CD14-positive monocyte (primary cell): ENCODE data around the gene LRP1. TPM values are rescaled to one million over a fixed set of nuclear protein-coding genes. Genes with fewer than 3 reads are reported as not detected.
A peak's percentile ranks its signal among the peaks of the same experiment; 100 is the strongest.

Experiments
- DNase-seq, 3 donors: peaks; one replicate each; pipeline ENCODE4 v3.0.0-alpha.2; 2011 to 2022
- H2AFZ ChIP-seq: 2 replicates; pipeline ENCODE4 v1.6.0; 2012; ENCODE audit warnings: mild to moderate bottlenecking, low read depth, low read length, inconsistent platforms; ENCODE audit not compliant: insufficient read depth, poor library complexity, severe bottlenecking
- H3K27ac ChIP-seq, 2 donors: 1 replicate in 1 of 2; 2 replicates in 1 of 2; pipeline ENCODE4 v1.5.1; 2012 to 2013; ENCODE audit warnings: low read length in 2 of 2, control low read depth in 1 of 2, inconsistent platforms in 1 of 2, low read depth in 1 of 2, mild to moderate bottlenecking in 1 of 2
- H3K27me3 ChIP-seq, 2 donors: one replicate each; pipeline versions ENCODE4 v1.6.0 to v1.6.1; 2011 to 2013; ENCODE audit warnings: low read length in 2 of 2; ENCODE audit not compliant: control insufficient read depth in 2 of 2, insufficient read depth in 2 of 2
- H3K36me3 ChIP-seq, 2 donors: replicated peaks in 1 of 2; 1 replicate in 1 of 2; 2 replicates in 1 of 2; pipeline versions ENCODE4 v1.5.1 to v1.6.1; 2012 to 2013; ENCODE audit warnings: low read length in 2 of 2, control low read depth in 1 of 2, inconsistent platforms in 1 of 2, mild to moderate bottlenecking in 1 of 2; ENCODE audit not compliant: insufficient read depth in 2 of 2, control insufficient read depth in 1 of 2
- H3K4me1 ChIP-seq, 2 donors: 1 replicate in 1 of 2; 2 replicates in 1 of 2; pipeline versions ENCODE4 v1.5.1 to v1.6.1; 2012 to 2013; ENCODE audit warnings: low read length in 2 of 2, control low read depth in 1 of 2, inconsistent platforms in 1 of 2, mild to moderate bottlenecking in 1 of 2, moderate library complexity in 1 of 2; ENCODE audit not compliant: insufficient read depth in 2 of 2, control insufficient read depth in 1 of 2
- H3K4me2 ChIP-seq: replicated peaks from 2 replicates; pipeline ENCODE3; 2012; ENCODE audit warnings: low read length, moderate library complexity, mild to moderate bottlenecking; ENCODE audit not compliant: poor library complexity, severe bottlenecking; ENCODE audit errors: extremely low read depth
- H3K4me3 ChIP-seq, 3 experiments: fragments of 200-600 bp in 1 of 3; sonication (generic) in 1 of 3; replicated peaks in 1 of 3; 1 replicate in 2 of 3; 2 replicates in 1 of 3; pipeline ENCODE4 v1.5.1; 2011 to 2013; ENCODE audit warnings: low read length in 3 of 3, mild to moderate bottlenecking in 3 of 3, control low read depth in 2 of 3, low read depth in 2 of 3, inconsistent platforms in 1 of 3, moderate library complexity in 1 of 3
- H3K79me2 ChIP-seq: 2 replicates; pipeline ENCODE4 v1.6.0; 2012; ENCODE audit warnings: mild to moderate bottlenecking, control low read depth, inconsistent platforms, low read length, moderate library complexity; ENCODE audit not compliant: insufficient read depth
- H3K9ac ChIP-seq: 2 replicates; pipeline ENCODE4 v1.6.0; 2017; ENCODE audit warnings: low read length, mild to moderate bottlenecking; ENCODE audit not compliant: insufficient read depth, poor library complexity, severe bottlenecking
- H3K9me3 ChIP-seq, 2 donors: replicated peaks in 1 of 2; 1 replicate in 1 of 2; 2 replicates in 1 of 2; pipeline versions ENCODE4 v1.5.1 to v1.6.1; 2012 to 2013; ENCODE audit warnings: low read length in 2 of 2, control low read depth in 1 of 2; ENCODE audit not compliant: control insufficient read depth in 1 of 2, insufficient read depth in 1 of 2
- H4K20me1 ChIP-seq: 2 replicates; pipeline ENCODE4 v1.6.0; 2012; ENCODE audit warnings: mild to moderate bottlenecking, low read length, control low read depth, moderate library complexity; ENCODE audit not compliant: insufficient read depth
- H3K27ac Mint-ChIP-seq, 7 donors: one replicate each; pipeline ENCODE4 v1.8.0; 2020; ENCODE audit warnings: mild to moderate bottlenecking in 7 of 7, mixed read lengths in 7 of 7, moderate library complexity in 6 of 7, inconsistent platforms in 2 of 7
- H3K27me3 Mint-ChIP-seq, 3 donors: one replicate each; pipeline ENCODE4 v1.8.0; 2021 to 2022; ENCODE audit warnings: low read depth in 3 of 3, mild to moderate bottlenecking in 3 of 3, mixed read lengths in 3 of 3, moderate library complexity in 3 of 3, inconsistent platforms in 1 of 3
- H3K36me3 Mint-ChIP-seq, 2 donors: one replicate each; pipeline ENCODE4 v1.8.0; 2020; ENCODE audit warnings: mixed read lengths in 2 of 2, inconsistent platforms in 1 of 2, mild to moderate bottlenecking in 1 of 2
- H3K4me1 Mint-ChIP-seq: one replicate; pipeline ENCODE4 v1.8.0; 2020; ENCODE audit warnings: mild to moderate bottlenecking, mixed read lengths
- H3K4me3 Mint-ChIP-seq, 2 donors: one replicate each; pipeline ENCODE4 v1.8.0; 2020; ENCODE audit warnings: mild to moderate bottlenecking in 2 of 2, mixed read lengths in 2 of 2, moderate library complexity in 1 of 2
- H3K9me3 Mint-ChIP-seq, 7 donors: one replicate each; pipeline ENCODE4 v1.8.0; 2020 to 2022; ENCODE audit warnings: mixed read lengths in 7 of 7, mild to moderate bottlenecking in 6 of 7, moderate library complexity in 6 of 7, inconsistent platforms in 2 of 7
- CTCF ChIP-seq: fragments of 200-600 bp; IDR thresholded peaks from one replicate; pipeline ENCODE4 v1.8.0; 2022; ENCODE audit warnings: antibody characterized with exemption, mild to moderate bottlenecking
- WGBS: methylation state at CpG from one replicate; pipeline ENCODE4 v1.1.5; 2013; ENCODE audit warnings: missing lambda C conversion rate; ENCODE audit not compliant: insufficient coverage; 5-methylcytosine and 5-hydroxymethylcytosine counted together
- intact Hi-C, 2 donors: fragments of 100-400 bp; cut with micrococcal nuclease; formaldehyde crosslinking; loops; one replicate each; pipeline versions ENCODE4 v1.15.0 to v1.15.1; 2023
- polyA plus RNA-seq, 3 donors: library from polyadenylated mRNA; depleted of rRNA in 1 of 3; unstranded in 2 of 3; stranded (reverse) in 1 of 3; fragments of 300-500 nt in 2 of 3; fragments of >200 nt in 1 of 3; fragmentation: Illumina TruSeq in 2 of 3; gene quantifications; 1 replicate in 2 of 3; 2 replicates in 1 of 3; pipeline ENCODE4 v1.2.3, GENCODE V29; 2012 to 2021

The LRP1 gene
- polyA plus RNA-seq, 3 donors = 5.5 to 246 (median 10.5) TPM

- 96% methylated on average over 8 of the region's 15 CpGs for WGBS
- no peak for DNase-seq
These were observed 33.8 kb upstream of the LRP1 start for GRCh38 chr12:57094208-57095160.

More at GRCh38 chr12:57094208-57095160, 33.8 kb upstream of the LRP1 start:
- intact Hi-C loops = no loop called here
- peaks cover 31 to 39% of the 10 kb centered on the region in 2 donors for H3K4me1 ChIP-seq
- Mint-ChIP-seq H3K9me3 (no peaks in the 10 kb centered on the region), H3K27me3 (peaks cover 0 to 12% (median 5%) of the 10 kb centered on the region in 3 donors), H3K27ac (peak overlapping the region in 5 of 7 donors; percentile 9 to 68 (median 50)), H3K36me3 (peaks cover 63 to 66% of the 10 kb centered on the region in 2 donors), H3K4me1 (peaks cover 45% of the 10 kb centered on the region), H3K4me3 (peak overlapping the region in 1 of 2 donors; percentile 16)
- H3K27ac ChIP-seq = peak overlapping the region; percentile 13 to 48
- H3K36me3 ChIP-seq = peaks cover 52 to 57% of the 10 kb centered on the region in 2 donors
- no peak for TF ChIP-seq CTCF
- H2AFZ ChIP-seq = no peak overlapping the region
- H3K4me3 ChIP-seq = no peak overlapping the region
- peaks cover 6% of the 10 kb centered on the region for H3K79me2 ChIP-seq
- no peaks in the 10 kb centered on the region for H3K27me3 ChIP-seq
- peaks cover 91% of the 10 kb centered on the region for H4K20me1 ChIP-seq
- H3K9ac ChIP-seq = no peak overlapping the region
- peak overlapping the region; percentile 29 for H3K4me2 ChIP-seq
- no peaks in the 10 kb centered on the region for H3K9me3 ChIP-seq
